HepG2 (cell line): ENCODE results near the gene SYCE3. TPM values are rescaled to one million over a fixed set of nuclear protein-coding genes. Genes with fewer than 3 reads are reported as not detected.
A peak's percentile ranks its signal among the peaks of the same experiment; 100 is the strongest.

Experiments
- CENPT ChIP-seq: sonication (generic); formaldehyde crosslinking; IDR thresholded peaks from 2 replicates; pipeline ENCODE4 v1.8.0; 2022; ENCODE audit warnings: low read depth, mild to moderate bottlenecking, moderate library complexity, missing genetic modification reagents
- FOSL2 ChIP-seq: sonication (generic); formaldehyde crosslinking; IDR thresholded peaks from 2 replicates; pipeline ENCODE4 v1.4.0; 2020; ENCODE audit warnings: missing genetic modification reagents
- NCOA5 ChIP-seq: sonication (generic); formaldehyde crosslinking; IDR thresholded peaks from 2 replicates; pipeline ENCODE4 v1.4.0; 2020; ENCODE audit warnings: missing genetic modification reagents
- NFATC3 ChIP-seq: sonication (generic); formaldehyde crosslinking; IDR thresholded peaks from 2 replicates; pipeline ENCODE4 v1.5.1; 2020; ENCODE audit warnings: mild to moderate bottlenecking, missing genetic modification reagents
- NFRKB ChIP-seq: fragments of 450-650 bp; IDR thresholded peaks from 2 replicates; pipeline ENCODE4 v1.6.1; 2017
- RFXAP ChIP-seq: sonication (generic); formaldehyde crosslinking; IDR thresholded peaks from 2 replicates; pipeline ENCODE4 v1.4.0; 2020; ENCODE audit warnings: missing genetic modification reagents, borderline replicate concordance
- SMC3 ChIP-seq: IDR thresholded peaks from 2 replicates; pipeline ENCODE4 v1.6.1; 2011; ENCODE audit warnings: low read length, improper control_type of control experiment
- TP53 ChIP-seq: sonication (generic); formaldehyde crosslinking; conservative IDR thresholded peaks from 2 replicates; pipeline ENCODE4 v1.4.0; 2020; ENCODE audit warnings: missing genetic modification reagents
- U2AF1 ChIP-seq: fragments of 200-400 bp; formaldehyde crosslinking; optimal IDR thresholded peaks from 2 replicates; pipeline ENCODE3; 2017; ENCODE audit warnings: mild to moderate bottlenecking, low read depth, low read length
- ZC3H13 ChIP-seq: sonication (generic); formaldehyde crosslinking; IDR thresholded peaks from 2 replicates; pipeline ENCODE4 v1.8.1; 2023; ENCODE audit warnings: mild to moderate bottlenecking, missing genetic modification reagents, moderate library complexity
- ZFP90 ChIP-seq: sonication (generic); formaldehyde crosslinking; IDR thresholded peaks from 2 replicates; pipeline ENCODE4 v1.8.0; 2022; ENCODE audit warnings: missing genetic modification reagents, mild to moderate bottlenecking, inconsistent platforms, borderline replicate concordance
- ZNF20 ChIP-seq: sonication (generic); formaldehyde crosslinking; IDR thresholded peaks from 2 replicates; pipeline ENCODE4 v1.4.0; 2020; ENCODE audit warnings: mild to moderate bottlenecking, moderate library complexity, missing genetic modification reagents
- ZNF768 ChIP-seq: sonication (generic); formaldehyde crosslinking; IDR thresholded peaks from 2 replicates; pipeline ENCODE4 v1.4.0; 2020; ENCODE audit warnings: missing genetic modification reagents
- ZNF772 ChIP-seq: sonication (generic); formaldehyde crosslinking; IDR thresholded peaks from 2 replicates; pipeline ENCODE4 v1.5.0; 2020; ENCODE audit warnings: mild to moderate bottlenecking, missing genetic modification reagents
- ZNF780A ChIP-seq: sonication (generic); formaldehyde crosslinking; IDR thresholded peaks from 2 replicates; pipeline ENCODE4 v1.8.0; 2022; ENCODE audit warnings: mild to moderate bottlenecking, missing genetic modification reagents, moderate library complexity
- polyA plus RNA-seq, 8 experiments: library from polyadenylated mRNA; depleted of rRNA in 3 of 8; stranded (reverse) in 7 of 8; unstranded in 1 of 8; fragments of >200 nt; fragmentation: Illumina TruSeq in 4 of 8; extraction: Trizol in 4 of 8; gene quantifications; 2 replicates each; pipeline versions ENCODE4 v1.2.1 to v1.2.3, GENCODE V29; 2011 to 2016; ENCODE audit warnings: low read depth in 4 of 8, missing spikeins in 1 of 8, mixed read lengths in 1 of 8; ENCODE audit not compliant: insufficient read depth in 1 of 8
- total RNA-seq, 5 experiments: library from RNA; depleted of rRNA; stranded (reverse); fragments of >200 nt; fragmentation: Illumina TruSeq; extraction: Trizol; gene quantifications; 2 replicates each; pipeline ENCODE4 v1.2.3, GENCODE V29; 2016; ENCODE audit warnings: low read depth in 1 of 5
- TF ChIP-seq, protein P1 (sequence below): sonication (generic); formaldehyde crosslinking; IDR thresholded peaks from 2 replicates; pipeline ENCODE4 v1.5.0; 2020; ENCODE audit warnings: missing genetic modification reagents
- TF ChIP-seq, protein P2 (sequence below): sonication (generic); formaldehyde crosslinking; IDR thresholded peaks from 2 replicates; pipeline ENCODE4 v1.5.1; 2020; ENCODE audit warnings: missing genetic modification reagents, mild to moderate bottlenecking, borderline replicate concordance
- TF ChIP-seq, protein P3 (sequence below): sonication (generic); formaldehyde crosslinking; IDR thresholded peaks from 2 replicates; pipeline ENCODE4 v1.8.1; 2022; ENCODE audit warnings: mild to moderate bottlenecking, missing genetic modification reagents
- TF ChIP-seq, protein P4 (sequence below): sonication (generic); formaldehyde crosslinking; conservative IDR thresholded peaks from 2 replicates; pipeline ENCODE4 v1.4.0; 2020; ENCODE audit warnings: missing genetic modification reagents
- TF ChIP-seq, protein P5 (sequence below): sonication (generic); formaldehyde crosslinking; IDR thresholded peaks from 2 replicates; pipeline ENCODE4 v1.5.1; 2020; ENCODE audit warnings: missing genetic modification reagents, mild to moderate bottlenecking, borderline replicate concordance
- TF ChIP-seq, protein P6 (sequence below): sonication (generic); formaldehyde crosslinking; IDR thresholded peaks from 2 replicates; pipeline ENCODE4 v1.4.0; 2020; ENCODE audit warnings: mild to moderate bottlenecking, low read depth, missing genetic modification reagents
- TF ChIP-seq, protein P7 (sequence below): IDR thresholded peaks from 2 replicates; pipeline ENCODE4 v1.6.1; 2018; ENCODE audit warnings: missing genetic modification reagents

SYCE3 gene
- total and polyA plus RNA-seq, 2 of the 13 experiments (the other 11 are each of a cell fraction or from before 2014, with no cell fraction given) = not detected

DNA sequence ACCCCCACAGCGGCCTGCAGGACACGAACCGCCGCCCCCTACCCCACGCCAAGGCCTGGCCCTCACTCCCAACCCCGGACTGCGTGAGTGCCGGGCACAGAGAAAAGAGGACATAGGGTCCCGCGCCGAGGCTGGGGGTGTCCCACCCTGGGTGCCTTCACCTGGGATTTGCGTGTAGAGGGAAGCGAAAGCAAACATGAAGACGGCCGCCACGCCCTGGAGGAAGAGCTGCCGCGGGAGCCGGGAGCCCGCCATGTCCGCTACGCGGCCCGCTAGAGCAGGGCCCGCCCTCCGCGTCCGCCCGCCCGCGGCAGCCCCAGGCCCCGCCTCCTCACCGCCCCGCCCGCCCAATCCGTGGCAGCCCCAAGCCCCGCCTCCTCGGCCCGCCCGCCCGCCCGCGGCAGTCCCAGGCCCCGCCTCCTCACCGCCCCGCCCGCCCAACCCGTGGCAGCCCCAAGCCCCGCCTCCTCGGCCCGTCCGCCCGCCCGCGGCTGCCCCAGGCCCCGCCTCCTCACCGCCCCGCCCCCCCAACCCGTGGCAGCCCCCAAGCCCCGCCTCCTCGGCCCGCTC is 55.2 kb downstream of the SYCE3 start, which contains the start of gene LMF2 (continued):
- TF ChIP-seq ZNF780A (CRISPR knock-in tag) (no peak), U2AF1 (no peak), CENPT (no peak), SMC3 (no peak), NCOA5 (no peak), RFXAP (CRISPR knock-in tag) (no peak), NFRKB (no peak), ZNF20 (CRISPR knock-in tag) (no peak), NFATC3 (CRISPR knock-in tag) (no peak), ZNF768 (CRISPR knock-in tag) (peak; percentile 62; the same call in 1 of the 2 replicates), FOSL2 (CRISPR knock-in tag) (no peak), ZFP90 (CRISPR knock-in tag) (no peak), ZNF772 (CRISPR knock-in tag) (no peak), ZC3H13 (CRISPR knock-in tag) (no peak), TP53 (CRISPR knock-in tag) (no peak)
- TF ChIP-seq, protein P1, sequence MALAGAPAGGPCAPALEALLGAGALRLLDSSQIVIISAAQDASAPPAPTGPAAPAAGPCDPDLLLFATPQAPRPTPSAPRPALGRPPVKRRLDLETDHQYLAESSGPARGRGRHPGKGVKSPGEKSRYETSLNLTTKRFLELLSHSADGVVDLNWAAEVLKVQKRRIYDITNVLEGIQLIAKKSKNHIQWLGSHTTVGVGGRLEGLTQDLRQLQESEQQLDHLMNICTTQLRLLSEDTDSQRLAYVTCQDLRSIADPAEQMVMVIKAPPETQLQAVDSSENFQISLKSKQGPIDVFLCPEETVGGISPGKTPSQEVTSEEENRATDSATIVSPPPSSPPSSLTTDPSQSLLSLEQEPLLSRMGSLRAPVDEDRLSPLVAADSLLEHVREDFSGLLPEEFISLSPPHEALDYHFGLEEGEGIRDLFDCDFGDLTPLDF (CRISPR knock-in tag) = 0 out of 2 replicates have a peak, but pooled peaks have one; percentile 34
- TF ChIP-seq, protein P2, sequence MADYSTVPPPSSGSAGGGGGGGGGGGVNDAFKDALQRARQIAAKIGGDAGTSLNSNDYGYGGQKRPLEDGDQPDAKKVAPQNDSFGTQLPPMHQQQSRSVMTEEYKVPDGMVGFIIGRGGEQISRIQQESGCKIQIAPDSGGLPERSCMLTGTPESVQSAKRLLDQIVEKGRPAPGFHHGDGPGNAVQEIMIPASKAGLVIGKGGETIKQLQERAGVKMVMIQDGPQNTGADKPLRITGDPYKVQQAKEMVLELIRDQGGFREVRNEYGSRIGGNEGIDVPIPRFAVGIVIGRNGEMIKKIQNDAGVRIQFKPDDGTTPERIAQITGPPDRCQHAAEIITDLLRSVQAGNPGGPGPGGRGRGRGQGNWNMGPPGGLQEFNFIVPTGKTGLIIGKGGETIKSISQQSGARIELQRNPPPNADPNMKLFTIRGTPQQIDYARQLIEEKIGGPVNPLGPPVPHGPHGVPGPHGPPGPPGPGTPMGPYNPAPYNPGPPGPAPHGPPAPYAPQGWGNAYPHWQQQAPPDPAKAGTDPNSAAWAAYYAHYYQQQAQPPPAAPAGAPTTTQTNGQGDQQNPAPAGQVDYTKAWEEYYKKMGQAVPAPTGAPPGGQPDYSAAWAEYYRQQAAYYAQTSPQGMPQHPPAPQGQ (CRISPR knock-in tag) = no peak
- TF ChIP-seq, protein P3, sequence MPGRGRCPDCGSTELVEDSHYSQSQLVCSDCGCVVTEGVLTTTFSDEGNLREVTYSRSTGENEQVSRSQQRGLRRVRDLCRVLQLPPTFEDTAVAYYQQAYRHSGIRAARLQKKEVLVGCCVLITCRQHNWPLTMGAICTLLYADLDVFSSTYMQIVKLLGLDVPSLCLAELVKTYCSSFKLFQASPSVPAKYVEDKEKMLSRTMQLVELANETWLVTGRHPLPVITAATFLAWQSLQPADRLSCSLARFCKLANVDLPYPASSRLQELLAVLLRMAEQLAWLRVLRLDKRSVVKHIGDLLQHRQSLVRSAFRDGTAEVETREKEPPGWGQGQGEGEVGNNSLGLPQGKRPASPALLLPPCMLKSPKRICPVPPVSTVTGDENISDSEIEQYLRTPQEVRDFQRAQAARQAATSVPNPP (CRISPR knock-in tag) = no peak
- TF ChIP-seq, protein P4, sequence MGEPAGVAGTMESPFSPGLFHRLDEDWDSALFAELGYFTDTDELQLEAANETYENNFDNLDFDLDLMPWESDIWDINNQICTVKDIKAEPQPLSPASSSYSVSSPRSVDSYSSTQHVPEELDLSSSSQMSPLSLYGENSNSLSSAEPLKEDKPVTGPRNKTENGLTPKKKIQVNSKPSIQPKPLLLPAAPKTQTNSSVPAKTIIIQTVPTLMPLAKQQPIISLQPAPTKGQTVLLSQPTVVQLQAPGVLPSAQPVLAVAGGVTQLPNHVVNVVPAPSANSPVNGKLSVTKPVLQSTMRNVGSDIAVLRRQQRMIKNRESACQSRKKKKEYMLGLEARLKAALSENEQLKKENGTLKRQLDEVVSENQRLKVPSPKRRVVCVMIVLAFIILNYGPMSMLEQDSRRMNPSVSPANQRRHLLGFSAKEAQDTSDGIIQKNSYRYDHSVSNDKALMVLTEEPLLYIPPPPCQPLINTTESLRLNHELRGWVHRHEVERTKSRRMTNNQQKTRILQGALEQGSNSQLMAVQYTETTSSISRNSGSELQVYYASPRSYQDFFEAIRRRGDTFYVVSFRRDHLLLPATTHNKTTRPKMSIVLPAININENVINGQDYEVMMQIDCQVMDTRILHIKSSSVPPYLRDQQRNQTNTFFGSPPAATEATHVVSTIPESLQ (CRISPR knock-in tag) = no peak
- TF ChIP-seq, protein P5, sequence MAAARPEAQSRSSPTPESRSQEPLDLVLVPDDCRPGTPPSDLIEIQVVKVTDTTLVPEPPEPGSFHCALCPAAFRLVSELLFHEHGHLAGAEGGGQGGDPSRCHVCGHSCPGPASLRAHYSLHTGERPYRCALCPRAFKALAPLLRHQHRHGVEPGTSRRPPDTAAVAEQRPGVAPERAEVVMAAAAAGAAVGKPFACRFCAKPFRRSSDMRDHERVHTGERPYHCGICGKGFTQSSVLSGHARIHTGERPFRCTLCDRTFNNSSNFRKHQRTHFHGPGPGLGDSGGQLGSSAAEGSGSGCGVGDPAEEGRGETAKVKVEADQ (CRISPR knock-in tag) = no peak
- TF ChIP-seq, protein P6, sequence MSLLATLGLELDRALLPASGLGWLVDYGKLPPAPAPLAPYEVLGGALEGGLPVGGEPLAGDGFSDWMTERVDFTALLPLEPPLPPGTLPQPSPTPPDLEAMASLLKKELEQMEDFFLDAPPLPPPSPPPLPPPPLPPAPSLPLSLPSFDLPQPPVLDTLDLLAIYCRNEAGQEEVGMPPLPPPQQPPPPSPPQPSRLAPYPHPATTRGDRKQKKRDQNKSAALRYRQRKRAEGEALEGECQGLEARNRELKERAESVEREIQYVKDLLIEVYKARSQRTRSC (CRISPR knock-in tag) = no peak
- TF ChIP-seq, protein P7, sequence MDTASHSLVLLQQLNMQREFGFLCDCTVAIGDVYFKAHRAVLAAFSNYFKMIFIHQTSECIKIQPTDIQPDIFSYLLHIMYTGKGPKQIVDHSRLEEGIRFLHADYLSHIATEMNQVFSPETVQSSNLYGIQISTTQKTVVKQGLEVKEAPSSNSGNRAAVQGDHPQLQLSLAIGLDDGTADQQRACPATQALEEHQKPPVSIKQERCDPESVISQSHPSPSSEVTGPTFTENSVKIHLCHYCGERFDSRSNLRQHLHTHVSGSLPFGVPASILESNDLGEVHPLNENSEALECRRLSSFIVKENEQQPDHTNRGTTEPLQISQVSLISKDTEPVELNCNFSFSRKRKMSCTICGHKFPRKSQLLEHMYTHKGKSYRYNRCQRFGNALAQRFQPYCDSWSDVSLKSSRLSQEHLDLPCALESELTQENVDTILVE = peak; percentile 49; the same call in 1 of the 2 replicates
